ENCODE results near the gene IL2RA. TPM values are rescaled to one million over a fixed set of nuclear protein-coding genes. Genes with fewer than 3 reads are reported as not detected.

Gene IL2RA
- total RNA-seq, 1 experiment from 2014 or later = 0.59 TPM

GRCh38 chr10:6037422-6037821, 24.7 kb downstream of the IL2RA start:
- ChIA-PET CTCF (no interaction called here), RAD21 (ENCODE audit: low non-redundant PET in 1 of 2, low total read pairs in 2 of 2, uncharacterized antibody in 2 of 2, unreplicated experiment in 2 of 2) (no interaction called here), POLR2A (no interaction called here)
- H3K4me1 ChIP-seq (ENCODE audit: control insufficient read depth in 1 of 2, insufficient read depth in 2 of 2, low read length in 2 of 2) = no peaks in the 10 kb centered on the region
- intact Hi-C loops (cut with micrococcal nuclease) = no loop called here
- TF ChIP-seq SP1 (IDR thresholded peaks at IDR 0.05; ENCODE audit: low read depth) (no peak), YY1 (IDR thresholded peaks at IDR 0.05; ENCODE audit: extremely low read depth, insufficient replicate concordance, low read depth, low read length) (no peak)
- no peak overlapping the region for H3K4me2 ChIP-seq (ENCODE audit: low read length)
- H4K20me1 ChIP-seq (ENCODE audit: insufficient read depth) = no peaks in the 10 kb centered on the region
- no peak for DNase-seq (ENCODE audit: low read depth, low spot score)
- H2AFZ ChIP-seq (ENCODE audit: low read depth, low read length, poor library complexity, severe bottlenecking) = no peak overlapping the region
- no TSS peak for BruUV-seq (replicated peaks)
- no peak overlapping the region for H3K4me3 ChIP-seq (replicated peaks in 1 of 2; ENCODE audit: low read depth in 1 of 2, low read length in 2 of 2)
- peaks cover 3% of the 10 kb centered on the region; the same call in 1 of the 2 replicates for H3K27me3 ChIP-seq (ENCODE audit: insufficient read depth, low read length)
- no peak overlapping the region for H3K27ac ChIP-seq (ENCODE audit: low read depth, low read length)
- no peak overlapping the region for H3K9ac ChIP-seq (ENCODE audit: low read length)
- ATAC-seq = no peak
- no peaks in the 10 kb centered on the region for H3K9me3 ChIP-seq (ENCODE audit: control insufficient read depth in 1 of 2, insufficient read depth in 1 of 2, low read depth in 1 of 2, low read length in 2 of 2)
- no peaks in the 10 kb centered on the region for H3K36me3 ChIP-seq (ENCODE audit: control insufficient read depth in 1 of 2, insufficient read depth in 2 of 2, low read length in 2 of 2)
- no peaks in the 10 kb centered on the region for H3K79me2 ChIP-seq (ENCODE audit: insufficient read depth, low read length)
- no peaks in the 10 kb centered on the region for H3K9me2 ChIP-seq (ENCODE audit: insufficient read depth)

GRCh38 chr10:6036861-6037321, 25.3 kb downstream of the IL2RA start:
- no peaks in the 10 kb centered on the region for H3K4me1 ChIP-seq (ENCODE audit: control insufficient read depth in 1 of 2, insufficient read depth in 2 of 2, low read length in 2 of 2)
- ChIA-PET CTCF (no interaction called here), POLR2A (no interaction called here), RAD21 (ENCODE audit: low non-redundant PET in 1 of 2, low total read pairs in 2 of 2, uncharacterized antibody in 2 of 2, unreplicated experiment in 2 of 2) (no interaction called here)
- intact Hi-C loops (cut with micrococcal nuclease) = no loop called here
- H3K79me2 ChIP-seq (ENCODE audit: insufficient read depth, low read length) = no peaks in the 10 kb centered on the region
- H3K36me3 ChIP-seq (ENCODE audit: control insufficient read depth in 1 of 2, insufficient read depth in 2 of 2, low read length in 2 of 2) = no peaks in the 10 kb centered on the region
- BruUV-seq (replicated peaks) = no TSS peak
- H3K4me3 ChIP-seq (replicated peaks in 1 of 2; ENCODE audit: low read depth in 1 of 2, low read length in 2 of 2) = no peak overlapping the region
- peaks cover 3% of the 10 kb centered on the region; the same call in 1 of the 2 replicates for H3K27me3 ChIP-seq (ENCODE audit: insufficient read depth, low read length)
- TF ChIP-seq ELF1 (IDR thresholded peaks at IDR 0.05; ENCODE audit: borderline replicate concordance, low read depth) (no peak), MAX (IDR thresholded peaks at IDR 0.05) (no peak), EZH2 (IDR thresholded peaks at IDR 0.05) (no peak), ATF3 (IDR thresholded peaks at IDR 0.05) (no peak), ZBTB33 (IDR thresholded peaks at IDR 0.05; ENCODE audit: extremely low read depth, insufficient replicate concordance, low read length) (no peak), JUND (IDR thresholded peaks at IDR 0.05) (no peak)
- no peak for DNase-seq (ENCODE audit: low read depth, low spot score)
- H3K9me3 ChIP-seq (ENCODE audit: control insufficient read depth in 1 of 2, insufficient read depth in 1 of 2, low read depth in 1 of 2, low read length in 2 of 2) = no peaks in the 10 kb centered on the region
- H3K4me2 ChIP-seq (ENCODE audit: low read length) = no peak overlapping the region
- H3K9ac ChIP-seq (ENCODE audit: low read length) = no peak overlapping the region
- H2AFZ ChIP-seq (ENCODE audit: low read depth, low read length, poor library complexity, severe bottlenecking) = no peak overlapping the region
- ATAC-seq = no peak
- no peaks in the 10 kb centered on the region for H3K9me2 ChIP-seq (ENCODE audit: insufficient read depth)
- no peak overlapping the region for H3K27ac ChIP-seq (ENCODE audit: low read depth, low read length)
- H4K20me1 ChIP-seq (ENCODE audit: insufficient read depth) = no peaks in the 10 kb centered on the region

All from HCT116 (cell line).